ENCODE data around the gene PRDM4.

PRDM4 gene

DNA sequence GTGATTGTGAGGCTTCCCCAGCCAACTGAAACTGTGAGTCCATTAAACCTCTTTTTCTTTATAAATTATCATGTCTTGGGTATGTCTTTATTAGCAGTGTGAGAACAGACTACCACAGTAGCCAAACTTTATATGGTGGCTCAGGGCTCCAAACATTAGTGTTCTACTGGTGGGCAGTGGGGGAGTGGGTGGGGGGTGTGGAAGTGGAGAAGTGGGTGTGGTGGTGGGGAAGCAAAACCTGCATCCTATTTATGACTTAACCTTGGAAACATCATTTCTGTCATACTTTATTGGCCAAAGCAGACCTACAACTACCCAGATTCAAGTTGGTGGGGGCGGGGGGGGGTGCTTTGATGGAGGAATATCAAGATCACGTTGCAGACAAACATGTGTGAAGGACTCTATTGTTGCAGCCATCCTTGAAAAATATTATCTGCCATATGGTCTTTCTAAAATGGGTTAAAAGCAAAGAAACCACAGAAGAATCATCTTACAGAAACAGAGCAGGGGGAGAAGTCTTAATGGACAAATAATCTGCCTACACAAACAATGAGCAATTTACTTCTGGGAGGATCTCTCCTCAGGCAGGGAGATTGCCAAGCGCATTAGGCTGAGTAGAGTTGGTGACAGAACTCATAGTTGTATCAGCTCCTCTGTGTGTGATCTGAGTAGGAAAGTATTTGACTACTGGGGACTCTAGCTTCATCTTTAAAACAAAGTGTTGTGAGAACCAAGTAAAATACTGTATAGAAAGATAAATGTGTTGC is 76.7 kb downstream of the PRDM4 start:
- no peak for DNase-seq

Data from NCI-H1436 treated with DMSO at 0.1 percent for 48 hours (cell line).